Central memory CD4-positive, alpha-beta T cell (primary cell): ENCODE data around the gene PSMD11.

Source experiments
- DNase-seq: peaks from one replicate; pipeline ENCODE4 v3.0.0; 2022

The PSMD11 gene

GRCh38 chr17:32491371-32492263 lies 47.3 kb downstream of the PSMD11 start:
- no peak for DNase-seq

GRCh38 chr17:32492264-32492589 lies 47.9 kb downstream of the PSMD11 start:
- no peak for DNase-seq

GRCh38 chr17:32492648-32493289 lies 48.5 kb downstream of the PSMD11 start:
- DNase-seq = no peak

GRCh38 chr17:32493571-32493970 lies 49.3 kb downstream of the PSMD11 start:
- DNase-seq = no peak

GRCh38 chr17:32493976-32494513 lies 49.7 kb downstream of the PSMD11 start:
- no peak for DNase-seq

- no peak for DNase-seq
These were observed 50.5 kb downstream of the PSMD11 start for GRCh38 chr17:32494621-32495358.

- no peak for DNase-seq
These were observed 51.3 kb downstream of the PSMD11 start for GRCh38 chr17:32495359-32496231.

GRCh38 chr17:32496395-32497073 lies 52.2 kb downstream of the PSMD11 start:
- no peak for DNase-seq

- no peak for DNase-seq
These were observed 53.3 kb downstream of the PSMD11 start for GRCh38 chr17:32497431-32498205.

- no peak for DNase-seq
These were observed 54.1 kb downstream of the PSMD11 start for GRCh38 chr17:32498391-32498790.

GRCh38 chr17:32502013-32502412 lies 57.7 kb downstream of the PSMD11 start:
- DNase-seq = no peak

GRCh38 chr17:32502710-32503109 lies 58.4 kb downstream of the PSMD11 start:
- no peak for DNase-seq

- peak; percentile 66 for DNase-seq
These were observed 59.2 kb downstream of the PSMD11 start for GRCh38 chr17:32503251-32504165.

- no peak for DNase-seq
These were observed 60.1 kb downstream of the PSMD11 start for GRCh38 chr17:32504166-32504990.

GRCh38 chr17:32508926-32509325 lies 64.6 kb downstream of the PSMD11 start:
- no peak for DNase-seq

- no peak for DNase-seq
These were observed 66.2 kb downstream of the PSMD11 start for GRCh38 chr17:32510466-32510865.

- DNase-seq = no peak
These were observed 68.0 kb downstream of the PSMD11 start for GRCh38 chr17:32512328-32512727.

GRCh38 chr17:32513579-32513978 lies 69.3 kb downstream of the PSMD11 start:
- no peak for DNase-seq

GRCh38 chr17:32514606-32515005 lies 70.3 kb downstream of the PSMD11 start:
- no peak for DNase-seq
